HepG2 (cell line): ENCODE measurements around the gene GRM2.

Experiments used
- CBX5 ChIP-seq: sonication (generic); formaldehyde crosslinking; IDR thresholded peaks from 2 replicates; pipeline ENCODE4 v1.4.0; 2020; ENCODE audit warnings: missing genetic modification reagents, borderline replicate concordance
- CTCF ChIP-seq: sonication (generic); formaldehyde crosslinking; IDR thresholded peaks from 2 replicates; pipeline ENCODE4 v1.5.0; 2020; ENCODE audit warnings: mild to moderate bottlenecking, missing genetic modification reagents, moderate library complexity
- ELF4 ChIP-seq: sonication (generic); formaldehyde crosslinking; IDR thresholded peaks from 2 replicates; pipeline ENCODE4 v1.5.0; 2020; ENCODE audit warnings: missing genetic modification reagents, mild to moderate bottlenecking, moderate library complexity, borderline replicate concordance
- FOXM1 ChIP-seq: sonication (generic); formaldehyde crosslinking; IDR thresholded peaks from 2 replicates; pipeline ENCODE4 v1.5.0; 2020; ENCODE audit warnings: missing genetic modification reagents
- FOXO4 ChIP-seq: sonication (generic); formaldehyde crosslinking; conservative IDR thresholded peaks from 2 replicates; pipeline ENCODE4 v1.8.1; 2023; ENCODE audit warnings: missing genetic modification reagents
- HOXA3 ChIP-seq: sonication (generic); formaldehyde crosslinking; IDR thresholded peaks from 2 replicates; pipeline ENCODE4 v1.5.0; 2020; ENCODE audit warnings: missing genetic modification reagents
- PBX3 ChIP-seq: sonication (generic); formaldehyde crosslinking; IDR thresholded peaks from 2 replicates; pipeline ENCODE4 v1.8.1; 2023; ENCODE audit warnings: missing genetic modification reagents, inconsistent platforms, borderline replicate concordance
- POLR2AphosphoS5 ChIP-seq: IDR thresholded peaks from 2 replicates; pipeline ENCODE4 v1.6.1; 2012; ENCODE audit warnings: low read depth, low read length
- SMC3 ChIP-seq: IDR thresholded peaks from 2 replicates; pipeline ENCODE4 v1.6.1; 2011; ENCODE audit warnings: low read length, improper control_type of control experiment
- SP2 ChIP-seq: sonication (generic); formaldehyde crosslinking; IDR thresholded peaks from 2 replicates; pipeline ENCODE4 v1.5.1; 2020; ENCODE audit warnings: mild to moderate bottlenecking, missing genetic modification reagents
- ZBTB39 ChIP-seq: sonication (generic); formaldehyde crosslinking; IDR thresholded peaks from 2 replicates; pipeline ENCODE4 v1.5.0; 2020; ENCODE audit warnings: missing genetic modification reagents
- ZNF121 ChIP-seq: sonication (generic); formaldehyde crosslinking; IDR thresholded peaks from 2 replicates; pipeline ENCODE4 v1.5.0; 2020; ENCODE audit warnings: mild to moderate bottlenecking, missing genetic modification reagents
- TF ChIP-seq, protein P1 (sequence below): sonication (generic); formaldehyde crosslinking; IDR thresholded peaks from 2 replicates; pipeline ENCODE4 v1.5.0; 2020; ENCODE audit warnings: missing genetic modification reagents, mild to moderate bottlenecking, borderline replicate concordance

DNA sequence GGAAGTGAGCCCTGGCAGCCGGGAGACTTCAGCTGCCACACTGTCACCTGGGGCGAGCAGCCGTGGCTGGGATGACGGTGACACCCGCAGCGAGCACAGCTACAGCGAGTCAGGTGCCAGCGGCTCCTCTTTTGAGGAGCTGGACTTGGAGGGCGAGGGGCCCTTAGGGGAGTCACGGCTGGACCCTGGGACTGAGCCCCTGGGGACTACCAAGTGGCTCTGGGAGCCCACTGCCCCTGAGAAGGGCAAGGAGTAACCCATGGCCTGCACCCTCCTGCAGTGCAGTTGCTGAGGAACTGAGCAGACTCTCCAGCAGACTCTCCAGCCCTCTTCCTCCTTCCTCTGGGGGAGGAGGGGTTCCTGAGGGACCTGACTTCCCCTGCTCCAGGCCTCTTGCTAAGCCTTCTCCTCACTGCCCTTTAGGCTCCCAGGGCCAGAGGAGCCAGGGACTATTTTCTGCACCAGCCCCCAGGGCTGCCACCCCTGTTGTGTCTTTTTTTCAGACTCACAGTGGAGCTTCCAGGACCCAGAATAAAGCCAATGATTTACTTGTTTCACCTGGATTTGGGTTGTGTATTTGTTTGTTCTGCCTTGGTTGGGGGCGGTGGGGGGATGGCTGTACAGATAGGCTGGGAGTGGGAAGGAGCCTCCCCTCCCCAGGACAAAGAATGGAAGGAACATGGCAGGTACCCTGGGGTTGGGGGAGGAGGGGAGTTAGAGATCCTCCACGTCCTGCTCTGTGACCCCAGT, 2.9 kb upstream of the GRM2 start:
- TF ChIP-seq SMC3, result no peak
- TF ChIP-seq POLR2AphosphoS5, result no peak
- no peak for TF ChIP-seq CBX5
- TF ChIP-seq FOXM1 (CRISPR knock-in tag), result no peak
- TF ChIP-seq CTCF (CRISPR knock-in tag), result no peak
- no peak for TF ChIP-seq PBX3 (CRISPR knock-in tag)
- no peak for TF ChIP-seq ELF4
- no peak for TF ChIP-seq FOXO4 (CRISPR knock-in tag)
- no peak for TF ChIP-seq ZBTB39
- no peak for TF ChIP-seq ZNF121 (CRISPR knock-in tag)
- TF ChIP-seq HOXA3 (CRISPR knock-in tag), result no peak
- TF ChIP-seq, protein P1, sequence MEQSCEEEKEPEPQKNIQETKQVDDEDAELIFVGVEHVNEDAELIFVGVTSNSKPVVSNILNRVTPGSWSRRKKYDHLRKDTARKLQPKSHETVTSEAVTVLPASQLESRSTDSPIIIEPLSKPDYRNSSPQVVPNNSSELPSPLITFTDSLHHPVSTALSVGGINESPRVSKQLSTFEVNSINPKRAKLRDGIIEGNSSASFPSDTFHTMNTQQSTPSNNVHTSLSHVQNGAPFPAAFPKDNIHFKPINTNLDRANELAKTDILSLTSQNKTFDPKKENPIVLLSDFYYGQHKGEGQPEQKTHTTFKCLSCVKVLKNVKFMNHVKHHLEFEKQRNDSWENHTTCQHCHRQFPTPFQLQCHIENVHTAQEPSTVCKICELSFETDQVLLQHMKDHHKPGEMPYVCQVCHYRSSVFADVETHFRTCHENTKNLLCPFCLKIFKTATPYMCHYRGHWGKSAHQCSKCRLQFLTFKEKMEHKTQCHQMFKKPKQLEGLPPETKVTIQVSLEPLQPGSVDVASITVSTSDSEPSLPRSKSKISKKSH (CRISPR knock-in tag), result no peak
- no peak for TF ChIP-seq SP2 (CRISPR knock-in tag)
